ENCODE results near the gene CLIP3. TPM values are rescaled to one million over a fixed set of nuclear protein-coding genes. Genes with fewer than 3 reads are reported as not detected.

The CLIP3 gene
- total and polyA plus RNA-seq, 2 of the 13 experiments (the other 11 are each of a cell fraction or from before 2014, with no cell fraction given), result 0.15 to 1.2 TPM

GRCh38 chr19:35995048-35995993, 37.4 kb downstream of the CLIP3 start, which contains the start of gene SDHAF1 (continued):
- TF ChIP-seq PHF20 (CRISPR knock-in tag; IDR thresholded peaks at IDR 0.05) (peak; percentile 85), HMGXB3 (CRISPR knock-in tag; IDR thresholded peaks at IDR 0.05; ENCODE audit: borderline replicate concordance) (peak; percentile 83; the same call in 1 of the 2 replicates), ZFP62 (CRISPR knock-in tag; IDR thresholded peaks at IDR 0.05) (no peak), IRF1 (CRISPR knock-in tag; IDR thresholded peaks at IDR 0.05; ENCODE audit: low read depth) (no peak), ZNF775 (CRISPR knock-in tag; IDR thresholded peaks at IDR 0.05; ENCODE audit: borderline replicate concordance) (no peak), ZNF652 (CRISPR knock-in tag; IDR thresholded peaks at IDR 0.05; ENCODE audit: borderline replicate concordance, low read depth) (no peak), PHB2 (IDR thresholded peaks at IDR 0.05; ENCODE audit: partially characterized antibody) (no peak), TARDBP (CRISPR knock-in tag; IDR thresholded peaks at IDR 0.05) (peak; percentile 67; the same call in 1 of the 2 replicates), KLF6 (CRISPR knock-in tag; IDR thresholded peaks at IDR 0.05) (0 out of 2 replicates have a peak, but pooled peaks have one; percentile 81), DDIT3 (CRISPR knock-in tag; IDR thresholded peaks at IDR 0.05) (no peak), ZNF484 (CRISPR knock-in tag; IDR thresholded peaks at IDR 0.05; ENCODE audit: borderline replicate concordance, low read depth) (no peak), POLR2A (IDR thresholded peaks at IDR 0.05; ENCODE audit: insufficient read depth in 1 of 2, low read depth in 2 of 2, low read length in 2 of 2) (peak; percentile 93 to 94), SAP130 (CRISPR knock-in tag; IDR thresholded peaks at IDR 0.05; ENCODE audit: low read depth) (peak; percentile 97), HES4 (CRISPR knock-in tag; IDR thresholded peaks at IDR 0.05; ENCODE audit: borderline replicate concordance) (peak; percentile 96), ZXDC (CRISPR knock-in tag; IDR thresholded peaks at IDR 0.05) (peak; percentile 50; the same call in 1 of the 2 replicates), ZNF589 (CRISPR knock-in tag; conservative IDR thresholded peaks at IDR 0.05) (0 out of 2 replicates have a peak, but pooled peaks have one; percentile 56), ZNF513 (CRISPR knock-in tag; conservative IDR thresholded peaks at IDR 0.05) (no peak), ZNF615 (CRISPR knock-in tag; IDR thresholded peaks at IDR 0.05; ENCODE audit: borderline replicate concordance) (no peak), ZNF225 (CRISPR knock-in tag; IDR thresholded peaks at IDR 0.05) (peak; percentile 24; the same call in 1 of the 2 replicates)

Data from HepG2 (cell line).